Gastroesophageal sphincter (tissue), 3 donors: Measurements from ENCODE around the gene SORCS1.

Experiments used
- POLR2A ChIP-seq, 2 donors: fragments of 450-650 bp; IDR thresholded peaks; one replicate each; pipeline ENCODE4 v1.6.1; 2017; ENCODE audit warnings: antibody characterized with exemption in 2 of 2, mild to moderate bottlenecking in 2 of 2, moderate library complexity in 1 of 2
- POLR2AphosphoS5 ChIP-seq: sonication (generic); formaldehyde crosslinking; IDR thresholded peaks from one replicate; pipeline ENCODE4 v1.6.1; 2017; ENCODE audit warnings: antibody characterized with exemption
- TF ChIP-seq, protein P1 (sequence below), 4 experiments: fragments of 200-600 bp in 2 of 4; fragments of 450-650 bp in 2 of 4; sonication (generic) in 1 of 4; IDR thresholded peaks; one replicate each; pipeline ENCODE4 v1.5.1; 2017 to 2019; ENCODE audit warnings: antibody characterized with exemption in 4 of 4, mild to moderate bottlenecking in 2 of 4, moderate library complexity in 2 of 4

DNA sequence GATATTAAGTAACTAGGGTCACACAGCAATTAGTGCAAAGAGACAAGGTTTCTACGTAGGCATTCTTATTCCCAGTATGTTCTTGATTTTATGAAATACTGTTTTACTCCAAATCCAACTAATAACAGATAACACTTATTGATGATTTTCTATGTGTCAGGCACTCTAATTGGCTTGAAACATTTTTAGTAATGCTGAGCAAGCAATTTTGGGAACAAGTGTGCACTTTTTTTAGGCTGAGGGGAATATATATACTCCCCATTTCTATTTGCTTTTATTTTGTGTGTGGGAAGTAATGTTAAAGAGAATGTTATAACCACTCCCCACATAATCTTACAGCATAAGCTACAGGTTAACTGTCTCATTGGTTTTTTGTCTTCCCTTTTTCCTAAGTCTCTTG is 4.2 kb upstream of the SORCS1 start:
- TF ChIP-seq, protein P1, sequence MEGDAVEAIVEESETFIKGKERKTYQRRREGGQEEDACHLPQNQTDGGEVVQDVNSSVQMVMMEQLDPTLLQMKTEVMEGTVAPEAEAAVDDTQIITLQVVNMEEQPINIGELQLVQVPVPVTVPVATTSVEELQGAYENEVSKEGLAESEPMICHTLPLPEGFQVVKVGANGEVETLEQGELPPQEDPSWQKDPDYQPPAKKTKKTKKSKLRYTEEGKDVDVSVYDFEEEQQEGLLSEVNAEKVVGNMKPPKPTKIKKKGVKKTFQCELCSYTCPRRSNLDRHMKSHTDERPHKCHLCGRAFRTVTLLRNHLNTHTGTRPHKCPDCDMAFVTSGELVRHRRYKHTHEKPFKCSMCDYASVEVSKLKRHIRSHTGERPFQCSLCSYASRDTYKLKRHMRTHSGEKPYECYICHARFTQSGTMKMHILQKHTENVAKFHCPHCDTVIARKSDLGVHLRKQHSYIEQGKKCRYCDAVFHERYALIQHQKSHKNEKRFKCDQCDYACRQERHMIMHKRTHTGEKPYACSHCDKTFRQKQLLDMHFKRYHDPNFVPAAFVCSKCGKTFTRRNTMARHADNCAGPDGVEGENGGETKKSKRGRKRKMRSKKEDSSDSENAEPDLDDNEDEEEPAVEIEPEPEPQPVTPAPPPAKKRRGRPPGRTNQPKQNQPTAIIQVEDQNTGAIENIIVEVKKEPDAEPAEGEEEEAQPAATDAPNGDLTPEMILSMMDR (IDR thresholded peaks at IDR 0.05) = no peak
- TF ChIP-seq POLR2AphosphoS5 (no peak), POLR2A (IDR thresholded peaks at IDR 0.05) (no peak)
